Body of pancreas (tissue), 4 donors: ENCODE data around the gene FAM216B.

Experiments used
- POLR2A ChIP-seq, 3 donors: fragments of 450-650 bp; IDR thresholded peaks; one replicate each; pipeline ENCODE4 v1.6.1; 2016; ENCODE audit warnings: antibody characterized with exemption in 3 of 3, mild to moderate bottlenecking in 2 of 3
- TF ChIP-seq, protein P1 (sequence below), 7 experiments: fragments of 450-650 bp in 4 of 7; fragments of 200-600 bp in 3 of 7; sonication (generic) in 3 of 7; IDR thresholded peaks; one replicate each; pipeline ENCODE4 v1.5.1; 2016 to 2019; ENCODE audit warnings: antibody characterized with exemption in 7 of 7

DNA sequence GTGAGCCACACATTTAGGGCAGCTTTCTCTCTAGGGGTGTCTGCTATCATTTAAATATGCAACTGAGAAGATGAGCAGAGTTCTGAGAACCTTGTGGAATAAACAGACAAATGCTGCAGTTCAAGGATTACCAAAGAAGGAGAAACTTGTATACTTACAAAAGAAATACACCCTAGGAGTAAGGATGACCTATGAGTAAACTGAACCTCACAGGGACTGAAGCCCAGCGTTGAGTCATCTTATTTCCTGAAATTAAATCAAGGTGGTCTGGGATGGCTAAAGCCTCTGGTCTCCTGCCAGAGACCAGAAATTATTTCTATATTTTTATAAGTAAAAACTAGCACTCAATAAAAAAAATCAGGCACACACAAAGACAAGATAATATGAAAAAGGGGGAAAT, 40.1 kb downstream of the FAM216B start:
- TF ChIP-seq POLR2A (IDR thresholded peaks at IDR 0.05) = no peak
- TF ChIP-seq, protein P1, sequence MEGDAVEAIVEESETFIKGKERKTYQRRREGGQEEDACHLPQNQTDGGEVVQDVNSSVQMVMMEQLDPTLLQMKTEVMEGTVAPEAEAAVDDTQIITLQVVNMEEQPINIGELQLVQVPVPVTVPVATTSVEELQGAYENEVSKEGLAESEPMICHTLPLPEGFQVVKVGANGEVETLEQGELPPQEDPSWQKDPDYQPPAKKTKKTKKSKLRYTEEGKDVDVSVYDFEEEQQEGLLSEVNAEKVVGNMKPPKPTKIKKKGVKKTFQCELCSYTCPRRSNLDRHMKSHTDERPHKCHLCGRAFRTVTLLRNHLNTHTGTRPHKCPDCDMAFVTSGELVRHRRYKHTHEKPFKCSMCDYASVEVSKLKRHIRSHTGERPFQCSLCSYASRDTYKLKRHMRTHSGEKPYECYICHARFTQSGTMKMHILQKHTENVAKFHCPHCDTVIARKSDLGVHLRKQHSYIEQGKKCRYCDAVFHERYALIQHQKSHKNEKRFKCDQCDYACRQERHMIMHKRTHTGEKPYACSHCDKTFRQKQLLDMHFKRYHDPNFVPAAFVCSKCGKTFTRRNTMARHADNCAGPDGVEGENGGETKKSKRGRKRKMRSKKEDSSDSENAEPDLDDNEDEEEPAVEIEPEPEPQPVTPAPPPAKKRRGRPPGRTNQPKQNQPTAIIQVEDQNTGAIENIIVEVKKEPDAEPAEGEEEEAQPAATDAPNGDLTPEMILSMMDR (IDR thresholded peaks at IDR 0.05) = no peak
